RCC 7860 (cell line): ENCODE data around the gene MANSC4.
A peak's percentile ranks its signal among the peaks of the same experiment; 100 is the strongest.

Source experiments
- DNase-seq: peaks from one replicate; pipeline ENCODE4 v3.0.0-alpha.2; 2015; ENCODE audit warnings: low spot score
- FAIRE-seq: peaks from 2 replicates; lab custom pipeline; 2012; peaks lifted over from hg19 to GRCh38; lab: Jason Lieb, UNC

The MANSC4 gene

DNA sequence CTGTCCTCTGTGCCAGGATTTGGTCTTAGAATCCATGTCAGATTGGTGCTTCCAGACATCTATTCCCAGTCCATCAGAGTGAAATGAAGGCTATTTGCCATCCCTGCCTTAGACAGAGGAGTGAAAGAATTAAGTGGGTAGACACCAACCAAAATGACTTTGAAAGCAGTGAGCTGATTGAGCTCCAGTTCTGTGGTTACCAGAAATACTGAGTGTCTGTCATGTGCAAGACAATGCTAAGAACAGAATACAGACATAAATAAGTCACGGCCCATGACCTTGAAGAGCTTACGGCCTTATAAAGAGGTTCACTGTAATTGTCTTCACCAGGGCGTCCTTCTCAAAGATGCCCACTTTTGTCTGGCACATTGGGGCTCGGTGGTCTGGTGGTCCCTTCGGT, 21.6 kb upstream of the MANSC4 start:
- DNase-seq (no peak), FAIRE-seq (no peak)

DNA sequence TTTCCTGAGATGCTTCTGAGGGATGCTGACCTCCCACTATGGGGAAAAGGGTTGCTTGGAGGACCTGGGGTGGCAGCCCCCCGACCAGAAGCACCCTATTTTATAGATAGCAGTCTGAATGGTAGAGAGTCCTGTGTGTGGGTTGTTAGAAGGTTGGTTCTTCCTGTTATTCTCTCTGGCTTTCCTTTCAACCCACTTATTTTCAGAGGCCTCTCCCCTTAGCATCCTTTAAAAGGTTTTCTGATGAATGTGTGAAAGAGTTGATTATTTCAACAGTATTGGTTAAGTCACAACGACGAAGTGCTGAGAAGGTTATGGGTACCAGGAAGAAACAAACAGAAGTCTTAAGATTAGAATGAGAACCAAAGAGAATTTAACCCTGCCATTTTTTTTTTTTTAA, 20.8 kb upstream of the MANSC4 start:
- FAIRE-seq (no peak), DNase-seq (no peak)

DNA sequence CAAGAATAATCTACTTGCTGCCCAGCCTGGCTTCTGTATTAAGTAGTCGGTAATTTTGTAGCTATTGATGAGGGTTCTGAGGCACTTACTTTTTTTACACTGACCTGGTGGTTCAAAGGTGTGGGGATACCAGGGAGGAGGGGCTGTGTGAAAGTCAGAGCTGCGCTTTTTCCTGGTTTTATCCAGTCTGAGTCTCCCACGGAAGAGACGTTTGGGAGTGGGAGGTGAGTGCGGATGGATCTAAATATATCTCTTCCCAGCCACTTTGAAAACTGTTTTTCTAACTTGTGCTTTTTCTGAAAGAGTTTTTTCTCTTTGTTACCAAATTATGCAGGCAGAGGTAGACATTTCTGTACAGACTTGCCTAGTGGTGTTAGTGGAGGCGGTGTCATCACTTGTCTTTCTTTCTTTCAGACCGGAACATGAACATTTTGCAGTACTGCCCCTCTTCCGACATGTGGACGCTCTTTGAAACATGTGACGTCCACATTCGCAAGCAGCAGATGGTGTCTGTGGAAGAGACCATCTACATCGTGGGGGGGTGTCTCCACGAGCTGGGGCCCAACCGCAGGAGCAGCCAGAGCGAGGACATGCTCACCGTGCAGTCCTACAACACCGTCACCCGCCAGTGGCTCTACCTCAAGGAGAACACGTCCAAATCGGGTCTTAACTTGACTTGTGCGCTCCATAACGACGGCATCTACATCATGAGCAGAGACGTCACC, 17.4 kb upstream of the MANSC4 start:
- FAIRE-seq (no peak), DNase-seq (no peak)

DNA sequence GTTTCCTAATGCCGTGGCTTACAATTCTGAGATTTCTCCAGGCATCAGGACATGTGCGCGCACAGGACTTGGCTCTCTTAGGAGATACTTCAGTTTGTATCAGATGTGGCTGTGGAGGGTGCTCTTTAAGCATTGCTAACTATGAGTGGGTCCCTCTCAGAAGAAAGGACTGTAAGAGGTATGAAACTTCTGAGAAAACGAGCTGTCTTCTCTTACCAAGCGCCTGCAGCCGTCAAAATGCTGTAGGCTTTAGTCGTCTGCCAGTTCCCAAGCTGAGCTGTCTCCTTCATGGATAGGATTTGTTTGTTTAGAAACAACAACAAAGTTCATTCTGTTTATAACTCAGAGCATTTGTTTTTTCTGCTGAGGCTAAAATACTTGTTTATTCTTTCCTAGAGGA, 16.1 kb upstream of the MANSC4 start:
- no peak for FAIRE-seq
- no peak for DNase-seq

DNA sequence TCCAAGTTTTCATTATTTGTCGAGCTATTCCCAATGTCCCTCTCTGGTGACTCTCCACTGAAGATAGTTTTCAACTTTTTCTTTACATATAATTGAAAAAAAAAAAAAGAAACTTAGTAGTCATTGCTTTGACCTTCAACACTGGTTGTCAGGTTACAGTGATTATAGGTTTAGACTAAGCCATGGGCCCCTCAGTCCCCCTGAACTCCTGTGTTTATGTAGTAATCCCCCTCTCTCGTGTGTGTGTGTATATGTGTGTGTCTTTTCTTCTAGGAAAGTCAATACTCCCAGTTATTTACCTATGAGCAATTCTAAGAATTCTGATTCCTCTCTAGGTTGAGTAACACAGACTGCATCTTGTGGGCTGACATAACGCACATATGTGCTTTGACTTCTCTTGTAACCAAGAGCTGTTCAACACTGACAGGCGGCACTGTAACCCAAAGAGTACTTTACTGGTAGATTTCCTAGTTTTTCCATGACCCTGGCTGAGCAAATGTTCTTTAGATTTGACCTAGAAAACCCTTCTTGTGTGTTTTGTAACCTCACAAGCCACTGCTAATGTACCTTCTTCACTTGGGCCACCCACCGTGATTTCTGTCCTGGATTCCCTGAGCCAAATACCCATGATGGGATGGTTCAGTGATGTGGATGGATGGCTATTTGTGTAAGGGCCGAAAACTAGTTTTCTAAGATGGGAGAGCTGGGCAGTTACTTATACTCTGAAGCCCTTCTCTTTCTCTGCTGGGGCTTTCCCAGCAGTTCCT, 15.0 kb upstream of the MANSC4 start:
- FAIRE-seq (no peak), DNase-seq (no peak)

DNA sequence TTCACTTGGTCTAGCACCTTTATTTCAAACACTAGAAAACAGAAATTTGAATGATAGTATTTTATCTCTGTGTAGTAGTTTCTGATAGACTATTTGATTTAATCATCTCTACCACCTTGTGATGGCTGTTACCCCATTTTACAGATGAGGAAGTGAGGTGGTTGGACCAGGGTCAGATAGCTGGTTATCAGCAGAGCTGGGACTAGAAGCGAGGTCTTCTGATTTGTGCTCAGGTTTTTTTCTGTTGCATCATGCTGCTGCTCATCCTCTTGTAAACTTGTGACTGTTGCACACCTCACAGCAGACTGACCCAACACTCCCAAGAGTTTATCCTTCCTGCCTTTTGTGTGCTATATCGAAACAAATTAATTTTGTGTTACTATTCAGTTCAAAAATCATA, 10.1 kb upstream of the MANSC4 start:
- DNase-seq (no peak), FAIRE-seq (no peak)

DNA sequence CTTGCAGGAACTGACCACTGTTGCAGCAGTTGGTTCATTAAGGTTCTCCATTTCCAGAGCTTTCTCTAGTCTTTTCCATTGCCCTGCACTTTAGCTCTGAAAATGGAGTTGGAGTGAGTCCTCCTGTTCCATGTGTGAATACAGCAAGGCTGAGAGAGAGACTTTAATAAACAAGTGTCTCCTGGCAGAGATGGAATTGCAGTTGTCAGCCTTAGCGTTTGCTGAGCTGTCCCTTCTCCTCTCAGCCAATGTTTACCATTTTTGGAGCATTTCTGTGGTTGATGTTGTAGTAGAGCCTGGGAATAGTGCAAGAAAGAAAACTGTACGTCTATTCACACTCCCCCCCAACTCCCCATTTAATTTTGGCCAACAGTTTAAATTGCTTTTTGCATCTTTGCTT, 7.5 kb upstream of the MANSC4 start:
- DNase-seq (no peak), FAIRE-seq (no peak)

DNA sequence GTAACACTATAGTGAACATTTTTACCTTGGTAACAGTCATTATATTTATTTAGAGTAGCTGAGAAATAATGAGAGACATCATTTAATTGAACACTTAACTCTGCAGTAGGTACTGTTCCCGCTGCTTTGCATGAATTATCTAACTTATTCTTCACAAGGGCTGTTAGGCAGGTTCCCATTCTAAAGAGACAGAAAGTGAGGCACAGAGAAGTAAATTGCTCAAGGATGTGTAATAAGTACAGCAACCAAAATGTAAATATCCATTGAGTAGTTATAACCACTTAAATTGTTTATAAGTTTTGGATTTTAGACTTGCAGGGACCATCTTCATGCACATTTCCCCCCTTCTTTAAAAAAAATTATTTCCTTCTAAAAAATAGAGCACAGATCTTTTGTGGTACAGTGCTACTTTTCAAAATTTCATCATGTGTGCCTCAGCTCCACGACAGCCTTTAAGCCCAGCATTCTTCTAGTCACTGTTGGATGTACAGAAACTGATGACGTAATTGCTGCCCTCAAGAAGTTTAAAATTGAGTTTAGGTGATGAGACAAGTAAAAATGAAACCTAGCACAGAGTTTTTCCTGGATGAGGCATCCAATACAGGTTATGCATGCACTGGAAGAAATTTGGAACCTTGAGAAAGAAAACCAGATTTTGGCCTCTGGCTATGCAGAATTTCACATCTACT, 6.0 kb upstream of the MANSC4 start:
- DNase-seq (peak; percentile 7), FAIRE-seq (no peak)

DNA sequence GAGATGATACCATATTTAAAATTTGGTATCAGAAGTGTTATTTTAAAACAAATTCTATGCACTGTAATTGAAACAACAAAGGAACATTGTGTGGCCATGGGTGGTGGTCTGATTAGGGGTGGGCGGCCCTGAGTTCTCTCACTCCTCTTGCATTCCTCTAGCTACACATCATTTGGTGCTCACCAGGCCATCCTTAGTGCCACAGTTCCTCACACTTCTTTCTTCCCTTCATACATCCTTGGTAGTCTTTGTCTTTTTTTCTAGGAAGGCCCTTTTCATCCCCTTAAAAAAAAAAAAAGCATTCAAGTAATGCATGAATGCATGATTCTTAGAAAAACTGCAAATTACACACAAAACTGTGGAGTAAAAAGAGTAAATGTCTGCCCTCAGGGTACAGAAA, 2.4 kb upstream of the MANSC4 start:
- no peak for DNase-seq
- FAIRE-seq = no peak

DNA sequence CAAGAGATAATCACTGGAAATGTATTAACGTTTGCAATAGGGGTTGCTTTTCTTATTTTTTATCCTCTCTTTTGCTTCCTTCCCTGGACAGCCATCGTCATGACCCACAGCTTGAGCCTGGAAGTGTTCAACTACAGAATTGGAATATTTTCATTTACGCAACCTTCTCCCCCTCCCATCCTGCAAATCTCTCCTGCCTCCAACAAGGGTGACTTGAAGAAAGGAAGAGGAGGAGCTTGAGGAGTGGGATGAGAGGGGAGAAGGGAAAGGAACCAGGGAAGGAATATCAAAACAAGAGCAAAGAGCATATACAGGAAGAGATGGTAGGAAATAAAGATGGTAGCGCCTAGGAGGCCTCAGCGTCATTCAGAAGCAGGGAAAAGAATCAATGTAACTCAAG, 1.6 kb upstream of the MANSC4 start:
- FAIRE-seq (no peak), DNase-seq (no peak)

DNA sequence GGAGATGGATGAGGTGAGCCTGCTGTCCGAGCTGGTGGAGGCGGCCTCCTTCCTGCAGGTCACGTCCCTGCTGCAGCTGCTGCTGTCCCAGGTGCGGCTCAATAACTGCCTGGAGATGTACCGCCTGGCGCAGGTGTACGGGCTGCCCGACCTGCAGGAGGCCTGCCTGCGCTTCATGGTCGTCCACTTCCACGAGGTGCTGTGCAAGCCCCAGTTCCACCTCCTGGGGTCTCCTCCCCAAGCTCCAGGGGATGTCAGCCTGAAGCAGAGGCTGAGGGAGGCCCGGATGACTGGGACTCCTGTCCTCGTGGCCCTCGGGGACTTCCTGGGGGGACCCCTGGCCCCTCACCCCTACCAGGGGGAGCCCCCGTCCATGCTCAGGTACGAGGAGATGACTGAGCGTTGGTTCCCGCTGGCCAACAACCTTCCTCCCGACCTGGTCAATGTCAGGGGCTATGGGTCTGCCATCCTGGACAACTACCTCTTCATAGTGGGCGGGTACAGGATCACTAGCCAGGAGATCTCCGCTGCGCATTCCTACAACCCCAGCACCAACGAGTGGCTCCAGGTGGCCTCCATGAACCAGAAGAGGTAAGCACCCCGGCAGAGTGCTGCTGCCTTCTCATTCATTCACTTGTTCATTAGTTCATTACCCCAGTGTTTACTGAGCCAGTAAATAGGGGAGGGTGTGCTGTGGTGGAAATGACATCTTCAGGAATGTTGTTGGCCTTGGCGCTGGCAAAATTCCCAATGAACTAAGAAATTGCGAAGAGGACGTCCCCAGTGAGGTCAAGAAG, 774 bp upstream of the MANSC4 start:
- FAIRE-seq (no peak), DNase-seq (peak; percentile 23)

DNA sequence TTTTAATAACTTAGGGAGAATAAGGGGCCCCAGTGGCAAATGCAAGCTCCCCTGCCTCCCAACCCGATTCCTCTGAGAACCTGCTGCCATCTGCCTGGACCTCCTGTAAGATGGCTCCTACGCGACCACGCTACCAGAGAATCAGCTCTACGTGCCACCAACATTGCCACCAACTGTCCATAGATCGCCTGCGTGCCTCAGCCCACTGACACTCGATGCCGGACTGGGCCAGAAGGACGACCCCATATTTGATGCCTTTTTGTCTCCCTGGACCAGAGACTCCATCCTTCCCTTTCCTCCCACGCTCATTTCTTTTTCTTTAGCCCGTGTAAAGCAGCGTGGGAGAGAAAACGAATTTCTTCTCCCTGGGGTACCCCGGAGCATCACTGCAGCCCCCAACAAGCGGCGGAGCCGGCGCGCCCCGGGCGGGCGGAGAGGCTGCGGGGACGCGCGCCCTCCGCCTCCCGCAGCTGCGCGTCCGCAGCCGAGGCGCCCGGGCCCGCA, 568 bp downstream of the MANSC4 start:
- FAIRE-seq = no peak
- no peak for DNase-seq

DNA sequence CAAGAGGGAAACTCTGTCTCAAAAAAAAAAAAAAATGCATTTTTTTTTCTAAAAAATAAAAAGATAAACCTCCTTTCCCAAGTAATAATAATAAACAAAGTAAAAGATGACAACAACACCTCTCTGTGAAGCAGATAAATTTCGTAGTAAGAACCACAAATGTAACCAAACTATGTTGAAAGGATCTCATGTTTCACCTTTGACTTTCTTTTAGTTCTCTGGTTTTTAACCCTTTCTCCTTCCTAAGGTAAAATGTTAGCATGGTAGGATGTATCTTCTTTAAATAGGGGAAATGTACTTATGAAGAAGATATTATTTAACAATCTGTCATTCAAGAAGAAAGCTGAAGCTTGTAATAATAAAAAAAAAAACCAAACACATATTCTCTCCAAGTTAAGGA, 1.8 kb downstream of the MANSC4 start:
- FAIRE-seq = no peak
- no peak for DNase-seq

DNA sequence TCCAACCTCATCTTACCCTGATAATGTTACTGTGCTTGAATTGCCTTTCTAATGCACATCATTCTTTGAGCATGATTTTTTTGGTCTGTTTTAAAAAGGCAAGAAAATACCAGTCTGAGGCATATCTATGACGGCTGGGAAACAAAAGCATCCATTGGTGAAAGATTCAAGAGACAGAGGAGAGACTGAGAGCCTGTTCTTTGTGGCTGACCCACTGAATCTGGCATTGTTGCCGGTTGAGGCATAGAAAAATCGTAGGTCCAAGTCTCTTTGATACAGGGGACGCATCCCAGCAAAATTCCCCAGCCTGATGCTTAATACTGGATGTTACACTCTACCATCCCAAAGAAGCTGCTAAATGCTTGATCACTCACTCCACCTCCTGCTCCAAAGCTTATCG, 2.9 kb downstream of the MANSC4 start:
- DNase-seq (no peak), FAIRE-seq (no peak)

DNA sequence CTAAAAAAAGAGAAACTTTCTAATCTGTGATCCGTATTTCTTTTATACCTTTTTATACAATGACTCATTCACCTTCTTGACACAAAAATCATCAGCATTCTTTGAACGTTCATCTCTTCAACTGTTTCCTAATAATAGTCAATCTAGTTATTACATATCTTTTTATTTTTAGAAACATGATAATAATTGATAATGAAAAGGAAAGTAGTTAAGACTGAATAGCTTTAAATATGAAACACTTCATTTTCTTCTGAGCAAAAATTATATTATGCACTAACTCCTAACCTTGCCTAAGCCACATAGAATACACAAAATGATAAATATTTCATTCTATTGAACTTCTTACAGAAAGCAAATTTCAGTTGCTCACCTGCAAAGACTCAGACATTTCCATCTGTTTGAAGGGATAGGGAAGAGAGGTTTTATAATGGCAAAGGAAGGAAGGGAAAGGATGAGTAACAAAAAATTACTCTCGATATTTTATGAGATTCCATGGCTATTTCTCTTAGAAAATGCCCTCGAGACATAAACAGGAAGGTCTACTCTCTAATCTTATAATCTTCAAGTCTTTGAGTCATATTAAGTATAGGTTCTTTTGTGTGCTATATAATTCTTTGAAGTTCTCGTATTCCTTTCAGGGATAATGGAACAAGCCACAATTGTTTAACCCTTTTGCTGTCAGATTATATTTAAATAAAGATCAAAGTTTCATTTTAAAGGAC, 7.5 kb downstream of the MANSC4 start:
- FAIRE-seq = no peak

DNA sequence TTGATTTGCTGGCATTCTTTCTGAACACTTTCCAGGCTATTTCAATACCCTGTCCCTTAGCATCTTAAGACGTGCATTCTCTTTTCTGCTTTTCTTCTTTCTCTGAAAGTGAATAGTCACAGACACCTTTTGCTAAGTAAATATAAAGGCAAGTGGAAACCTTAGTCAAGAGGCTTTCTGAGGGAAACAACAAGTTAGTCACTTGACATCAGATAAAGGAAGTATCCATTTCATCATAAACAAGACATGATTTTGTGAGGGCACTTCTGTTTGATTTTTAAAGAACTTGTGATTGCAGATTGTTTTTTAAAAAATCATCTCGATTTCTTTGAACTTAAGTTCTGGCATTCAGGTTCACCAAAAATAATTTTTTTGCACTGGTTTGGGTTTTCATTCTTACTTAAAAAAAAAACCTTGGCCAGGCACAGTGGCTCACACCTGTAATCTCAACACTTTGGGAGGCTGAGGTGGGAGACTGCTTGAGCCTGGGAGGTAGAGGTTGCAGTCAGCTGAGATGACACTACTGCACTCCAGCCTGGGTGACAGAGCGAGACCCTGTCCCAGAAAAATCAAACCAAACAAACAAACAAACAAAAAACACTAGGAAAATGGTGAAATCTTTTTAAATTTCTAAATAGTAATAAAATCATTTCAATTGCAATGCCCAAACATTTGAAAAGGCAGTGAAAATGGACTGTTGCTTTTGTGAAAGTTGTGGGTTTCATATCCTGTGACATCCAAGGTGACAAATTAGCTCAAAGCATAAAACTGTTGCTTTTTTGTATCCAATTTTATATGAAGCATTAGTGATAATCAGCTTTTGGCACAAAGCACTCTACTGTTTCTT, 8.3 kb downstream of the MANSC4 start:
- DNase-seq (no peak), FAIRE-seq (no peak)

More for the DNA sequence above, 7.5 kb downstream of the MANSC4 start:
- DNase-seq = no peak

DNA sequence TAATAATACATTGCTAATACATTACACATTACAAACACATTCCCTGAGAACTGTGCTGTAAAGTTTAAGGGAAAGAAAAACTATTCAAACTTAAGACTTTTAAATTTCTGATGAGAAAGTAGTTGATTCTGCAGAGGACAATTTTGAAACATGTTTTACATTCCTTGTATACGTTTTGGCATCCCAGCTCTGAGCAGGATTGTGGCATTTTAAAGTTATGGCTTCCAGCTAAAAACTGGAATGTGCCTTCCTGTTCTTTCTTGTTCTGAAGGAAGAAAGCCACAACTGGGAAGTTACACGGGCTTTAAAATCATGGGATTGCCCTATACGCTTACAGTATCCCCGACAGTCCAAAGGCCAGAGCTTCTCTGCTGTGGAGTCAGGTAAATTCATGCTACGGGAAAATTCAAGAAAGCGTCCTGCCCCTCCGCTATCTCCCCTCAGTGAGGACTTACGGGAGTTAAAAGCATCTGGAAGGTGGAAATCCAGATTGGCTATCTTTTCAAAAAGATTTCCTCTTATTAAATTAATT, 10.8 kb downstream of the MANSC4 start:
- no peak for FAIRE-seq
- DNase-seq = no peak

DNA sequence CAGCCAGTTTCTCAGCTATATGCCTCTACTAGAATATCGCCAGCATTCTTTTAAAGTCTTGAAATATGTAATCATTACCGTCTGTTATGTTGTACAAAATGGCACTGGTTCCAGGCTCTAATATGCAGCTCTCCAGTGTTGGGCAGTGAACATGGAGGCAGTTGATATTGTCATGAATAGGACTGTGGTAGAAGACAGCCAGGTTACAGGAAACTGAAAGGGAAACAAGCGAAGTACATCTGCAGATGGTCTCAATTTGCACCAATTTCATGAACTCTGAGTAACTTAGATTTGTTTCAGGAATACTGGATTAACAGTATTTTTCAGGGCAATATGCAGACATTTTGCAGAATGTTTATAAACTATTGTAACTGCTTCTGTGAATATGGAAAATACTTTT, 13.4 kb downstream of the MANSC4 start:
- no peak for FAIRE-seq
- DNase-seq = no peak

DNA sequence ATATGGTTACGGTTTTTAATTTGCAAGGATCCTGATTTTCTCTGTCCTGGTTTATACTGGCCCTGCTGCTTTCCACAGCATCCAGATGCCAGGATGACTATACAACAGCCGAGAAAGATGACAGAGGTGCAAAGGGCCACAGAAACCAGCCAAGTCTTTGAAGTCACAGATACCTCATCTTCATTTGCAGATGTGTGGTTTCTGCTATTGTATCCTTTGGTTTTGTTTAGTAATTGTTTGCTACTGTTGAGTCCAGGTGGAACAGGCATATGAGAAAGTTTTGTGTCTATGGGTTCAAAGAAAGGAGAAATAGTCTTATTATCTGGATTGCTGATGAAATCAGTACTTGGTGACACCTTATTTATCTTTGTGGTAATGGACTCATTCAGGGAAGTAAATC, 17.3 kb downstream of the MANSC4 start:
- DNase-seq = no peak
- FAIRE-seq = no peak
